CD1c-positive myeloid dendritic cell (primary cell): Measurements from ENCODE around the gene APPL2.
"Not testable (repeated sequence)": the region's sequence is repeated elsewhere in the genome, so short reads cannot be mapped to it uniquely, and the experiment has no call there.

ENCODE experiments used
- DNase-seq: peaks from one replicate; pipeline ENCODE4 v3.0.0-alpha.2; 2016; ENCODE audit errors: extremely low spot score

The APPL2 gene

GRCh38 chr12:105194947-105195346 is 41.0 kb downstream of the APPL2 start:
- no peak for DNase-seq

GRCh38 chr12:105192624-105193225 is 43.2 kb downstream of the APPL2 start:
- no peak for DNase-seq

DNA sequence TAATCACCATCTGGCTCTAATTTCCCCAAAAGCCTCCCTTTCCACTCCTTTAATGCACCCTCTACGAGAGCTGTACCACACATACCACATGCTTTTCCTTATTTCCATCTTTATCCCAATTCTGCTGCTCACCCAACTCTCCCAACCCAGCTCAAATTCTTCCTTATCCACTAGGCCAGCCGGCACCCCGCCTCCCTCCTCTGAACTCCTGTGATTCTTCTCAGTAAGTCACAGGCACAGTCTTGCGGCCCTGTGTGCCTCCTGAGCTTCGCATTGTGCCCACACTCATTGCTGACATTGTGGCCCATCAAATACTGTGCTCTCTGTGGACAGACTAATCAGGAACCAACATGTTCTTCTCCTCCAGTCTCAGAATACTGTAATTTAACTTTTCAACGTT is 45.4 kb downstream of the APPL2 start:
- DNase-seq, result no peak

DNA sequence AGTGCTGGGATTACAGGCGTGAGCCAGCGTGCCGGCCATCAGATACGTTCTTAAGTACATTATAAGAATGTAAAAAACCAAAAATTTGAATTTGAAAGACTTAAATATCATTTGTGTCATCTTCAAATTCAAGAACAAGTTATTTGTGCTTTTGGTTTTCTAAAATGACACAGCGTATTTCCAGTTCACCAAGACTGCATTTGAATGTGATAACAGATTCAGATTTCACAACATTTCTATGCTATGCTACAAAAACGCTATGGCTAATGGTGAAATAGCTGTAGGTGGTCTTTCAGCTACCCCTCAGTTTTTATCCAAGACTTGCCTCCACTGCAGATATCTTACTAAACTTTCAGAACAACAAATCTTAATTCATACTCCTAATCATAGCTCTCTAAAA is 46.7 kb downstream of the APPL2 start:
- no peak for DNase-seq

GRCh38 chr12:105183976-105184375 is 52.0 kb downstream of the APPL2 start:
- DNase-seq, result not testable (repeated sequence)

DNA sequence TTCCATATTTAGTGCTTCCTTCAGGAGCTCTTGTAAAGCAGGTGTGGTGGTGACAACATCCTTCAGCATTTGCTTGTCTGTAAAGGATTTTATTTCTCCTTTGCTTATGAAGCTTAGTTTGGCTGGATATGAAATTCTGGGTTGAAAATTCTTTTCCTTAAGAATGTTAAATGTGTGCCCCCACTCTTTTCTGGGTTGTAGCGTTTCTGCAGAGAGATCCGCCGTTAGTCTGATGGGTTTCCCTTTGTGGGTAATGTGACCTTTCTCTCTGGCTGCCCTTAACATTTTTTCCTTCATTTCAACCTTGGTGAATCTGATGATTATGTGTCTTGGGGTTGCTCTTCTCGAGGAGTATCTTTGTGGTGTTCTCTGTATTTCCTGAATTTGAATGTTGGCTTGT is 52.6 kb downstream of the APPL2 start:
- not testable (repeated sequence) for DNase-seq

DNA sequence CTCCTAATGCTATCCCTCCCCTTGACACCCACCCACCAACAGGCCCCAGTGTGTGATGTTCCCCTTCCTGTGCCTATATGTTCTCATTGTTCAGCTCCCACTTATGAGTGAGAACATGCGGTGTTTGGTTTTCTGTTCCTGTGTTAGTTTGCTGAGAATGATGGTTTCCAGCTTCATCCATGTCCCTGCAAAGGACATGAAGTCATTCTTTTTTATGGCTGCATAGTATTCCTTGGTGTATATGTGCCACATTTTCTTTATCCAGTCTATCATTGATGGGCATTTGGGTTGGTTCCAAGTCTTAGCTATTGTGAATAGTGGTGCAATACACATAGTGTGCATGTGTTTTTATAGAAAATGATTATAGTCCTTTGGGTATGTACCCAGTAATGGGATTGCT is 56.9 kb downstream of the APPL2 start:
- not testable (repeated sequence) for DNase-seq

- DNase-seq, result no peak
Measured at GRCh38 chr12:105177208-105177607, 58.8 kb downstream of the APPL2 start.

- DNase-seq, result no peak
Measured at GRCh38 chr12:105175397-105175990, 60.5 kb downstream of the APPL2 start.

GRCh38 chr12:105171691-105172436 is 64.1 kb downstream of the APPL2 start:
- DNase-seq, result no peak

DNA sequence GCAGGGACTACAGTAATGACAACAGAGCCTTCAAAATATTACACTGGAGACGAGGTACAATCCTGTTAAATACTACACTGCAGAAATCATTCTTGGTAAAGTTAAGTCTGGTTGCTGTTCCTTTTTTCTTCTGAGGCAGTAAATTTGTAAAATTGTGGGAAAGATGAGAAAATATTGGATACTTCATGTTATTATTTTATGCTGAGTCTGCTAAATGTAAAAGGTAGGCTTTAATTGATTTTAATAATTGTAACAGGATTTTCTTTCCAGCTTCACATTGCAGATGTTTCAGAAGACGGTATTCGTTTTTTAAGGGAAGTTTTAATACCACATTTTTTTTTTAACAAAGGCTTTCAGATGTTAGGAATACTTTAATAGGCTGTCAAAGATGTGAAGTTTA is 65.8 kb downstream of the APPL2 start:
- no peak for DNase-seq

- no peak for DNase-seq
Measured at GRCh38 chr12:105168006-105168405, 68.0 kb downstream of the APPL2 start.

- no peak for DNase-seq
Measured at GRCh38 chr12:105167346-105167745, 68.6 kb downstream of the APPL2 start.

DNA sequence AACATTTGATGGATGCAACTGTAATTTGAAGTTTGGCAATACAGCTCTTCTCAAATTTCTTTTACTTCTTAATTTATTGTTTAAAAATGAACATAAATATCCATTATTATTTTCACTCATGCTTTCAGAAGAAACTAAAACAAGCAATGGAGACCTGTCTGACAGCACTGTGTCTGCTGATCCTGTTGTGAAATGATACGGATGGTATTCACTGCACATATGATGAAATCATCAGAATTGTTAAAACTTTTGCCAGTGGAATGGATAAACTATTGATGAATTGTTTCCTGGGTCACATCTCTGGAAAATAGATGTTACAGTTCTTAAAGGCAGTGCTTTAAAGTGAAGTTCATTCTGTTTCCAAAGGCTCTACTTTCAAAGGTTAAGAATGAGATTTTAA is 69.2 kb downstream of the APPL2 start:
- no peak for DNase-seq

DNA sequence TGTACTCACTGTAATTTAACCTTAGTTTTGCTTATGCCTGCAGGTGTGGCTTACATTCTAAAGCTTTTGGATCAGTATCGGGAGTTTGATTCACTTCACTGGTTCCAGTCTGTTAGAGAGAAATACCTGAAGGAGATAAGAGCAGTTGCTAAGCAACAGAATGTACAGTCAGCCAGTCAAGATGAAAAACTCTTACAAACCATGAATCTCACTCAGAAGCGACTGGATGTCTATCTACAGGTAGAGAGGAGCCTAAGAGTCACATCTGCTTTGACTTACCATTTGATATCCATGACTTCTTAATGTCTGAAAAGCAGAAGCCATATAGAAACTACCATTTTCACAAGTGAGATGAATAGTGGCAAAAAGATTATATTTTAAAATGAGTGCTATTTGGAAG is 71.9 kb downstream of the APPL2 start:
- DNase-seq, result no peak

- DNase-seq, result no peak
Measured at GRCh38 chr12:105162174-105162573, 73.8 kb downstream of the APPL2 start.

GRCh38 chr12:105158876-105159275 is 77.1 kb downstream of the APPL2 start:
- DNase-seq, result no peak

DNA sequence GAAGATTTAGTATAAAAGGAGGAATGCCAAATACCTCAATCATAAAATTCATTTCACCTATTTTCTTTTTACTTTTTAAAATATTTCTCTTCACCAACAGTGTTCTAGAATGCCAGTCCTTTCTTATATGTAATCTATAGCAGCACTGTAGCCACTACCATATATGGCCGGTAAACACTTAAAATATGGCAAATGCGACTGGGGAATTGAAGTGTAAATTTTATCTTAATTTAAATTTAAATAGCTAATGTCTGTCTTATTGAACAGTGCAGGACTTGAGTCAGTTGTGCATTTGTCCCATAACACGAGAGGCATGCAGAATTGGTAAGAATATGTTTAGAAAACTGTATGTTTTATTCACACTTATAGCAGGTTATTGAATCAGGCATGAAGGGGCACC is 78.4 kb downstream of the APPL2 start:
- no peak for DNase-seq

- DNase-seq, result no peak
Measured at GRCh38 chr12:105156260-105156659, 79.7 kb downstream of the APPL2 start.

- no peak for DNase-seq
Measured at GRCh38 chr12:105142259-105142658, 93.7 kb downstream of the APPL2 start.

DNA sequence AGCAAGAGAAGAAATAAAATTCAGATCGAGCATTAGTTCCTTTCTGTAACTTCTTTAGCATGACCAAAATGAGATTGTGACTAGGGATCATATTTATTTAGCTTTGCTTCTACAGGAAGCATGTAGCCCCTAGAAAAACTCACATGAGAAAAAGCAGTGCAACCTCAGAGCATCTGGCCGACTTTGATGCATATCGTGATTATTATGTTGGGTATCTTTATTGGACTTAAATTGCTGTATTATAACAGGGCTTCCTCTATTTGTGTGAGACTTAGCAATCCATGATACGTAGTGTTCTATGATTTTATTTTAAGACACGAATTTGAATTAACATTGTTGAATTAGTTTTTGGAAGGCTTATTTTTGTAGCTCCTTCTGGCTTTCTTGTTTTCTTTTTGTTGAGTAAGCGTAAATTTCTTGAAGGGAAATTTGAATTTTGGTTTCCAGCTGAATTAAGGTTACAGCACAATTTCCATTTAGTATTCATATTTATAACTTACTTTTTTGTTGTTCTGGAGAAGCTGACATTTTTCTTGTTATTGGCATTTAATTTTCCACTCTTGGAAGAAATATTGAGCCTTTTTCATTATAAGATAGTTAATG is 94.6 kb downstream of the APPL2 start:
- no peak for DNase-seq

DNA sequence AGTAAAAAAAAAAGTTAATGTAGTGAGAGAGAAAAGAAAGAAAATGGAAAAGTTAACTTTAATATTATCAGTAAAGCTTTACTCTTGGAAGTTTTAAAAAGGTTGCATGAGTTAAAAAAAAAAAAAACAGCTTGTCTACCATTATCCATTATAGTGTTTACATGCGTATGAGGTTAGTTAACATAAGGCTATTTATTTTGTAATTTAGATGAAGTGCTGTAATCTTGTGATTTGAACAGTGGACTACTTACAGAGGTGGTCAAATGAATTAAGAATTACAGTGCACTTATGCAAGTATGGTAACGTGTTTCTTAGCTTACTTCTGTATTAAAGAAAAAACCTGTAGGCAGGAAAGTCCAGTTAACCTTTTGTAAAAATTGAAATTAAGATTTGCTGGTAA is 97.7 kb downstream of the APPL2 start:
- no peak for DNase-seq
